ENCODE results near the gene PLEKHB2.
"Not testable (repeated sequence)": the region's sequence is repeated elsewhere in the genome, so short reads cannot be mapped to it uniquely, and the experiment has no call there.

The PLEKHB2 gene, protein sequence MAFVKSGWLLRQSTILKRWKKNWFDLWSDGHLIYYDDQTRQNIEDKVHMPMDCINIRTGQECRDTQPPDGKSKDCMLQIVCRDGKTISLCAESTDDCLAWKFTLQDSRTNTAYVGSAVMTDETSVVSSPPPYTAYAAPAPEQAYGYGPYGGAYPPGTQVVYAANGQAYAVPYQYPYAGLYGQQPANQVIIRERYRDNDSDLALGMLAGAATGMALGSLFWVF

GRCh38 chr2:131105156-131105949, at the start of gene PLEKHB2:
Gene PLEKHB2, plus strand, starts transcription at chr2:131105336. Its CDS starts 15,606 bp downstream, at chr2:131120942.
- H3K27ac Mint-ChIP-seq: peak within 1 kb of the TSS; percentile 99
- no peaks in the 10 kb centered on the region for H3K27me3 Mint-ChIP-seq
- DNase-seq: peak; percentile 91 to 96
- peaks cover 41% of the 10 kb centered on the region for H3K4me1 Mint-ChIP-seq
- no peaks in the 10 kb centered on the region for H3K9me3 Mint-ChIP-seq
- peak; percentile 81 for ATAC-seq
- H3K4me3 Mint-ChIP-seq: peak within 1 kb of the TSS; percentile 91 to 99

- no peak for ATAC-seq
Observed at GRCh38 chr2:131056204-131056931, 48.8 kb upstream of the PLEKHB2 start.

GRCh38 chr2:131056932-131057287, 48.2 kb upstream of the PLEKHB2 start:
- no peak overlapping the region for H3K4me3 Mint-ChIP-seq
- ATAC-seq (no peak), DNase-seq (no peak)
- H3K9me3 Mint-ChIP-seq: no peaks in the 10 kb centered on the region
- H3K27me3 Mint-ChIP-seq: no peaks in the 10 kb centered on the region
- peaks cover 31% of the 10 kb centered on the region for H3K4me1 Mint-ChIP-seq
- peak overlapping the region in 1 of 2 donors; percentile 59 for H3K27ac Mint-ChIP-seq

More at GRCh38 chr2:131056204-131056931, 48.8 kb upstream of the PLEKHB2 start:
- no peaks in the 10 kb centered on the region for H3K9me3 Mint-ChIP-seq
- peaks cover 25% of the 10 kb centered on the region for H3K4me1 Mint-ChIP-seq
- peak overlapping the region in 1 of 2 donors; percentile 59 for H3K27ac Mint-ChIP-seq
- no peak overlapping the region for H3K4me3 Mint-ChIP-seq
- DNase-seq: no peak
- no peaks in the 10 kb centered on the region for H3K27me3 Mint-ChIP-seq

- ATAC-seq (no peak), DNase-seq (no peak)
- Mint-ChIP-seq H3K27ac (peak overlapping the region in 1 of 2 donors; percentile 64), H3K4me1 (peaks cover 40% of the 10 kb centered on the region), H3K9me3 (no peaks in the 10 kb centered on the region), H3K27me3 (no peaks in the 10 kb centered on the region), H3K4me3 (no peak overlapping the region)
Observed at GRCh38 chr2:131058214-131058843, 46.8 kb upstream of the PLEKHB2 start.

GRCh38 chr2:131058920-131059319, 46.2 kb upstream of the PLEKHB2 start:
- Mint-ChIP-seq H3K27me3 (no peaks in the 10 kb centered on the region), H3K9me3 (no peaks in the 10 kb centered on the region), H3K27ac (no peak overlapping the region), H3K4me1 (peaks cover 44% of the 10 kb centered on the region), H3K4me3 (no peak overlapping the region)
- no peak for DNase-seq
- no peak for ATAC-seq

GRCh38 chr2:131063501-131064283, 41.4 kb upstream of the PLEKHB2 start:
- Mint-ChIP-seq H3K27ac (peak overlapping the region in 1 of 2 donors; percentile 86), H3K9me3 (no peaks in the 10 kb centered on the region), H3K27me3 (no peaks in the 10 kb centered on the region), H3K4me1 (peaks cover 53% of the 10 kb centered on the region), H3K4me3 (no peak overlapping the region)
- no peak for DNase-seq
- ATAC-seq: no peak

- Mint-ChIP-seq H3K9me3 (no peaks in the 10 kb centered on the region), H3K27me3 (no peaks in the 10 kb centered on the region), H3K27ac (peak overlapping the region; percentile 0 to 3), H3K4me1 (peaks cover 51% of the 10 kb centered on the region), H3K4me3 (no peak overlapping the region)
- DNase-seq (no peak), ATAC-seq (no peak)
Observed at GRCh38 chr2:131064589-131065512, 40.3 kb upstream of the PLEKHB2 start.

GRCh38 chr2:131067465-131068125, 37.5 kb upstream of the PLEKHB2 start:
- peaks cover 41% of the 10 kb centered on the region for H3K4me1 Mint-ChIP-seq

GRCh38 chr2:131068172-131068571, 37.0 kb upstream of the PLEKHB2 start:
- H3K4me3 Mint-ChIP-seq, DNase-seq, ATAC-seq, H3K9me3 Mint-ChIP-seq, H3K27me3 Mint-ChIP-seq: not testable (repeated sequence)
- Mint-ChIP-seq H3K27ac (peak overlapping the region in 1 of 2 donors; percentile 5), H3K4me1 (peaks cover 39% of the 10 kb centered on the region)

More at GRCh38 chr2:131067465-131068125, 37.5 kb upstream of the PLEKHB2 start:
- H3K4me3 Mint-ChIP-seq: no peak overlapping the region
- H3K27me3 Mint-ChIP-seq: no peaks in the 10 kb centered on the region
- ATAC-seq (no peak), DNase-seq (no peak)
- no peaks in the 10 kb centered on the region for H3K9me3 Mint-ChIP-seq
- peak overlapping the region in 1 of 2 donors; percentile 43 for H3K27ac Mint-ChIP-seq

- H3K9me3 Mint-ChIP-seq, H3K4me3 Mint-ChIP-seq, ATAC-seq, H3K27ac Mint-ChIP-seq, H3K27me3 Mint-ChIP-seq, DNase-seq: not testable (repeated sequence)
- H3K4me1 Mint-ChIP-seq: peaks cover 37% of the 10 kb centered on the region
Observed at GRCh38 chr2:131075578-131075977, 29.6 kb upstream of the PLEKHB2 start.

DNA sequence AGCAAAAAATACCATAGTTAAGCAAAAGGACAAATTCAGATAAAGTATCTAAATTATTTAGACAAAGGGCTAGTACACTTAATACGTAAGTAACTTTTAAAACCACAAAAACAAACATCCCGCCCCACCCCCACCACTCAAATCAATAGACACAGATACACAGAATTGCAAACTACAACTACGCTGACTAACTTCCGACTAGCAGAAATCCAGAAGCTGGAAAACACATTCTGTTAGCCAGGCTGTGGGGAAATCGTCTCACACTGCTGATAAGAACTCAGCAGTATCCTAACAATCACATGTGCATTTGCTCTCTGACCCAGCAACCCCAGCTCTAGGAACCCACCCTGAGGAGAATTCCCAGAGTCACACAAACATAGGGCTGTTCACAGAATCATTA, 28.4 kb upstream of the PLEKHB2 start:
- ATAC-seq (no peak), DNase-seq (no peak)
- H3K27me3 Mint-ChIP-seq: no peaks in the 10 kb centered on the region
- H3K27ac Mint-ChIP-seq: no peak overlapping the region
- no peaks in the 10 kb centered on the region for H3K9me3 Mint-ChIP-seq
- H3K4me3 Mint-ChIP-seq: no peak overlapping the region
- H3K4me1 Mint-ChIP-seq: peaks cover 46% of the 10 kb centered on the region

DNA sequence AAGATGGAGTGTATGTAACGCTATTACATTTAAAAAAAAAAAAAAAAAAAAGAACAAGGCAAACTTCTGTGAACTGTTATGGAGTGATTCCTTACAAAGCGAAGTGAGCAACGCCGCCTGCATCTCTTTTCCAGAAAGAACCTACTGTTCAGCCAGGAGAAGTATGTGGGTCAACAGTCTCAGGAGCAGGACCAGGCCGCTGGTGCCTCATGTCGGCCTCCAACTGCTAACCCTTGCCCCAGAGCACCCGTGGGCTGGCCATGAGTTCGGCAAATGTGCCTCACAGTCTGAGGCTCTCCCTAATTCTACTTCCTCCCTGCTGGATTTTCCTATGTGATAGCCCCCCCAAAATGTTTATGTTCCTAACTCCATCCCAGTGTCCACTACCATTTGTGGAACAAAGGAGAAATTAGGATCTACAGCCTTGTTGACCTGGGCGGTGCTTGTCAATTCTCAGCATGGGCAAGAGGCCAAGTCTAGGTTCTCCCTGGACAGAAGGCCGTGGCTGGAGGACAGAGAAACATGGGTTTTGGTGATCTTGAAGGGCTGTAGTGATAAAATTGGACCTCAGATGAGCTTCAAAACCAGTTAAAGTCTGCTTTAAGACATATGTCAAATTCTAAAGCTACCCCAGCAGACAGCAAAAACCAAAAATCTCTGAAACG, 27.8 kb upstream of the PLEKHB2 start:
- Mint-ChIP-seq H3K27me3 (no peaks in the 10 kb centered on the region), H3K27ac (peak overlapping the region in 1 of 2 donors; percentile 86), H3K4me1 (peaks cover 51% of the 10 kb centered on the region), H3K4me3 (no peak overlapping the region), H3K9me3 (no peaks in the 10 kb centered on the region)
- DNase-seq (no peak), ATAC-seq (no peak)

DNA sequence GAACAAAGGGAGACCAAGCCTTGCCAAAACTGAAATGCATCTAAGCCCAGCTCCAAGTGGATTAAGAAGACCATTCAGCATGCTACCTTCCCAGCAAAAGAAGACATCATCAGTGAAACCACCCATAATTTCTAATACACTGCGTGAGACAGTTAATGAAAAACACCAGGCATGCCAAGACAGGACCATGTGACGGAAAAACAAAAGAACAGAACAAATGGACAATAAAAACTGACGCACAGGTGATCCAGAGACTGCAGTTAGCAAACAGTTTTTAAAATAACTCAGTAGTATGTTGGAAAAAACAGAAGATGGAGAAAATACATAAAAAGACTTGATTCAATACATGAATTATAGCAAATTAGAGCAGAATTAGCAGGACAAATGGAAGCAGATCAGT, 27.2 kb upstream of the PLEKHB2 start:
- peaks cover 51% of the 10 kb centered on the region for H3K4me1 Mint-ChIP-seq
- no peak overlapping the region for H3K4me3 Mint-ChIP-seq
- H3K27ac Mint-ChIP-seq: peak overlapping the region in 1 of 2 donors; percentile 43
- ATAC-seq: no peak
- no peaks in the 10 kb centered on the region for H3K27me3 Mint-ChIP-seq
- no peaks in the 10 kb centered on the region for H3K9me3 Mint-ChIP-seq
- no peak for DNase-seq
